Activated T-cell treated with anti-CD3 and anti-CD28 coated beads, Interleukin-2, amount 50 U/mL, for 72 hours (primary cell): ENCODE results near the gene WDFY4. TPM values are rescaled to one million over a fixed set of nuclear protein-coding genes. Genes with fewer than 3 reads are reported as not detected.

Experiments
- ATAC-seq, 2 donors: fragments of 150-1000 bp; cut with Tn5 transposase; replicated peaks in 1 of 2; 2 replicates each; pipeline ENCODE4 v1.10.0; 2021; ENCODE audit warnings: moderate library complexity in 2 of 2, mild to moderate bottlenecking in 1 of 2
- DNase-seq, 2 donors: peaks; one replicate each; pipeline ENCODE4 v3.0.0; 2021 to 2022; ENCODE audit warnings: mixed read lengths in 1 of 2
- H3K27ac Mint-ChIP-seq: one replicate; pipeline ENCODE4 v1.8.0; 2022; ENCODE audit warnings: mild to moderate bottlenecking, moderate library complexity, mixed read lengths
- H3K27me3 Mint-ChIP-seq: one replicate; pipeline ENCODE4 v1.8.0; 2022; ENCODE audit warnings: low read depth, mixed read lengths
- H3K36me3 Mint-ChIP-seq, 2 donors: one replicate each; pipeline ENCODE4 v1.8.0; 2022; ENCODE audit warnings: mixed read lengths in 2 of 2, mild to moderate bottlenecking in 1 of 2; ENCODE audit not compliant: insufficient read depth in 2 of 2
- H3K4me1 Mint-ChIP-seq: one replicate; pipeline ENCODE4 v1.8.0; 2022; ENCODE audit warnings: low read depth, mixed read lengths
- H3K4me3 Mint-ChIP-seq, 2 donors: one replicate each; pipeline ENCODE4 v1.8.0; 2022; ENCODE audit warnings: mild to moderate bottlenecking in 2 of 2, mixed read lengths in 2 of 2, moderate library complexity in 2 of 2
- H3K9me3 Mint-ChIP-seq, 2 donors: one replicate each; pipeline ENCODE4 v1.8.0; 2022; ENCODE audit warnings: mixed read lengths in 2 of 2
- total RNA-seq, 2 donors: library from RNA; stranded (reverse); gene quantifications; one replicate each; pipeline ENCODE4 v1.2.3, GENCODE V29; 2022

WDFY4 gene
- total RNA-seq, 2 donors from 2014 or later, result 0.58 to 1.7 TPM

- H3K36me3 Mint-ChIP-seq, result no peaks in the 10 kb centered on the region
- DNase-seq (no peak), ATAC-seq (no peak)
- H3K4me1 Mint-ChIP-seq, result no peaks in the 10 kb centered on the region
- H3K27me3 Mint-ChIP-seq, result no peaks in the 10 kb centered on the region
- H3K27ac Mint-ChIP-seq, result no peak overlapping the region
- H3K4me3 Mint-ChIP-seq, result no peak overlapping the region
- H3K9me3 Mint-ChIP-seq, result peaks cover 0 to 2% of the 10 kb centered on the region in 2 donors
Observed at GRCh38 chr10:49009199-49009979, 324.7 kb downstream of the WDFY4 start.

- no peak overlapping the region for H3K4me3 Mint-ChIP-seq
- H3K4me1 Mint-ChIP-seq, result no peaks in the 10 kb centered on the region
- H3K36me3 Mint-ChIP-seq, result no peaks in the 10 kb centered on the region
- H3K27me3 Mint-ChIP-seq, result no peaks in the 10 kb centered on the region
- H3K9me3 Mint-ChIP-seq, result peaks cover 0 to under 1% of the 10 kb centered on the region in 2 donors
- DNase-seq, result no peak
- H3K27ac Mint-ChIP-seq, result no peak overlapping the region
- ATAC-seq, result no peak
Observed at GRCh38 chr10:49010295-49010694, 325.6 kb downstream of the WDFY4 start.

GRCh38 chr10:49010865-49011264 is 326.2 kb downstream of the WDFY4 start:
- Mint-ChIP-seq H3K4me1 (no peaks in the 10 kb centered on the region), H3K9me3 (no peaks in the 10 kb centered on the region), H3K27me3 (no peaks in the 10 kb centered on the region), H3K4me3 (no peak overlapping the region), H3K27ac (no peak overlapping the region), H3K36me3 (no peaks in the 10 kb centered on the region)
- DNase-seq (no peak), ATAC-seq (no peak)

GRCh38 chr10:49011756-49012155 is 327.1 kb downstream of the WDFY4 start:
- Mint-ChIP-seq H3K4me3 (no peak overlapping the region), H3K4me1 (no peaks in the 10 kb centered on the region), H3K36me3 (no peaks in the 10 kb centered on the region), H3K9me3 (no peaks in the 10 kb centered on the region), H3K27me3 (no peaks in the 10 kb centered on the region), H3K27ac (no peak overlapping the region)
- no peak for DNase-seq
- no peak for ATAC-seq

GRCh38 chr10:49012603-49013002 is 327.9 kb downstream of the WDFY4 start:
- Mint-ChIP-seq H3K27me3 (no peaks in the 10 kb centered on the region), H3K4me1 (no peaks in the 10 kb centered on the region), H3K36me3 (no peaks in the 10 kb centered on the region), H3K27ac (no peak overlapping the region), H3K4me3 (no peak overlapping the region), H3K9me3 (no peaks in the 10 kb centered on the region)
- ATAC-seq (no peak), DNase-seq (no peak)

- Mint-ChIP-seq H3K27ac (no peak overlapping the region), H3K9me3 (no peaks in the 10 kb centered on the region), H3K4me3 (no peak overlapping the region), H3K36me3 (no peaks in the 10 kb centered on the region), H3K27me3 (no peaks in the 10 kb centered on the region), H3K4me1 (no peaks in the 10 kb centered on the region)
- ATAC-seq (no peak), DNase-seq (no peak)
Observed at GRCh38 chr10:49015700-49016099, 331.0 kb downstream of the WDFY4 start.

GRCh38 chr10:49021685-49022084 is 337.0 kb downstream of the WDFY4 start:
- Mint-ChIP-seq H3K9me3 (no peaks in the 10 kb centered on the region), H3K4me1 (no peaks in the 10 kb centered on the region), H3K36me3 (no peaks in the 10 kb centered on the region), H3K27me3 (no peaks in the 10 kb centered on the region), H3K4me3 (no peak overlapping the region), H3K27ac (no peak overlapping the region)
- ATAC-seq (no peak), DNase-seq (no peak)

- no peak overlapping the region for H3K4me3 Mint-ChIP-seq
- no peak for ATAC-seq
- no peak overlapping the region for H3K27ac Mint-ChIP-seq
- no peak for DNase-seq
- no peaks in the 10 kb centered on the region for H3K4me1 Mint-ChIP-seq
- no peaks in the 10 kb centered on the region for H3K27me3 Mint-ChIP-seq
- no peaks in the 10 kb centered on the region for H3K9me3 Mint-ChIP-seq
- H3K36me3 Mint-ChIP-seq, result no peaks in the 10 kb centered on the region
Observed at GRCh38 chr10:49023071-49023470, 338.4 kb downstream of the WDFY4 start.

- Mint-ChIP-seq H3K27me3 (peaks cover 5% of the 10 kb centered on the region), H3K4me1 (no peaks in the 10 kb centered on the region), H3K4me3 (no peak overlapping the region), H3K9me3 (no peaks in the 10 kb centered on the region), H3K27ac (no peak overlapping the region), H3K36me3 (no peaks in the 10 kb centered on the region)
- ATAC-seq, result no peak
- DNase-seq, result no peak
Observed at GRCh38 chr10:49023752-49024151, 339.1 kb downstream of the WDFY4 start.

GRCh38 chr10:49024484-49024883 is 339.8 kb downstream of the WDFY4 start:
- Mint-ChIP-seq H3K4me3 (no peak overlapping the region), H3K9me3 (no peaks in the 10 kb centered on the region), H3K27ac (no peak overlapping the region), H3K36me3 (no peaks in the 10 kb centered on the region), H3K4me1 (no peaks in the 10 kb centered on the region), H3K27me3 (peaks cover 9% of the 10 kb centered on the region)
- no peak for ATAC-seq
- no peak for DNase-seq

- no peak for ATAC-seq
- no peak for DNase-seq
- Mint-ChIP-seq H3K9me3 (no peaks in the 10 kb centered on the region), H3K27me3 (peaks cover 9% of the 10 kb centered on the region), H3K36me3 (no peaks in the 10 kb centered on the region), H3K4me1 (no peaks in the 10 kb centered on the region), H3K4me3 (no peak overlapping the region), H3K27ac (no peak overlapping the region)
Observed at GRCh38 chr10:49025347-49025983, 340.8 kb downstream of the WDFY4 start.

GRCh38 chr10:49028639-49029038 is 344.0 kb downstream of the WDFY4 start:
- Mint-ChIP-seq H3K27me3 (peaks cover 9% of the 10 kb centered on the region), H3K4me1 (no peaks in the 10 kb centered on the region), H3K9me3 (no peaks in the 10 kb centered on the region), H3K4me3 (no peak overlapping the region), H3K27ac (no peak overlapping the region), H3K36me3 (no peaks in the 10 kb centered on the region)
- ATAC-seq (no peak), DNase-seq (no peak)

GRCh38 chr10:49029666-49030065 is 345.0 kb downstream of the WDFY4 start:
- H3K36me3 Mint-ChIP-seq, result no peaks in the 10 kb centered on the region
- H3K9me3 Mint-ChIP-seq, result no peaks in the 10 kb centered on the region
- DNase-seq (no peak), ATAC-seq (no peak)
- H3K27ac Mint-ChIP-seq, result no peak overlapping the region
- no peak overlapping the region for H3K4me3 Mint-ChIP-seq
- no peaks in the 10 kb centered on the region for H3K4me1 Mint-ChIP-seq
- H3K27me3 Mint-ChIP-seq, result peaks cover 9% of the 10 kb centered on the region
